ENCODE measurements around the gene CTNND2. TPM values are rescaled to one million over a fixed set of nuclear protein-coding genes. Genes with fewer than 3 reads are reported as not detected.

CTNND2 gene
- total RNA-seq, 4 donors from 2014 or later: 0.18 to 14.9 (median 0.47) TPM; not detected in 1

- Histone ChIP-seq H3K27me3 (no peaks in the 10 kb centered on the region), H3K36me3 (no peaks in the 10 kb centered on the region), H3K9me3 (no peaks in the 10 kb centered on the region), H3K4me3 (no peak overlapping the region), H3K4me1 (no peaks in the 10 kb centered on the region), H3K27ac (no peak overlapping the region)
- no peak for TF ChIP-seq POLR2A (IDR thresholded peaks at IDR 0.05)
- TF ChIP-seq, protein P1, sequence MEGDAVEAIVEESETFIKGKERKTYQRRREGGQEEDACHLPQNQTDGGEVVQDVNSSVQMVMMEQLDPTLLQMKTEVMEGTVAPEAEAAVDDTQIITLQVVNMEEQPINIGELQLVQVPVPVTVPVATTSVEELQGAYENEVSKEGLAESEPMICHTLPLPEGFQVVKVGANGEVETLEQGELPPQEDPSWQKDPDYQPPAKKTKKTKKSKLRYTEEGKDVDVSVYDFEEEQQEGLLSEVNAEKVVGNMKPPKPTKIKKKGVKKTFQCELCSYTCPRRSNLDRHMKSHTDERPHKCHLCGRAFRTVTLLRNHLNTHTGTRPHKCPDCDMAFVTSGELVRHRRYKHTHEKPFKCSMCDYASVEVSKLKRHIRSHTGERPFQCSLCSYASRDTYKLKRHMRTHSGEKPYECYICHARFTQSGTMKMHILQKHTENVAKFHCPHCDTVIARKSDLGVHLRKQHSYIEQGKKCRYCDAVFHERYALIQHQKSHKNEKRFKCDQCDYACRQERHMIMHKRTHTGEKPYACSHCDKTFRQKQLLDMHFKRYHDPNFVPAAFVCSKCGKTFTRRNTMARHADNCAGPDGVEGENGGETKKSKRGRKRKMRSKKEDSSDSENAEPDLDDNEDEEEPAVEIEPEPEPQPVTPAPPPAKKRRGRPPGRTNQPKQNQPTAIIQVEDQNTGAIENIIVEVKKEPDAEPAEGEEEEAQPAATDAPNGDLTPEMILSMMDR (IDR thresholded peaks at IDR 0.05): no peak
- DNase-seq: no peak
These were observed 216.7 kb downstream of the CTNND2 start for GRCh38 chr5:11687498-11687897.

- TF ChIP-seq, protein P1 (IDR thresholded peaks at IDR 0.05): no peak
- TF ChIP-seq POLR2A (IDR thresholded peaks at IDR 0.05): no peak
- Histone ChIP-seq H3K27ac (no peak overlapping the region), H3K4me3 (no peak overlapping the region)
These were observed 219.6 kb downstream of the CTNND2 start for GRCh38 chr5:11684607-11685006.

GRCh38 chr5:11683666-11684065 is 220.6 kb downstream of the CTNND2 start:
- no peaks in the 10 kb centered on the region for H3K36me3 ChIP-seq
- TF ChIP-seq, protein P1 (IDR thresholded peaks at IDR 0.05): no peak
- no peak for TF ChIP-seq POLR2A (IDR thresholded peaks at IDR 0.05)
- no peaks in the 10 kb centered on the region for H3K9me3 ChIP-seq
- DNase-seq: peak in 1 of 3 donors; percentile 54
- H3K27ac ChIP-seq: no peak overlapping the region
- no peak overlapping the region for H3K4me3 ChIP-seq
- H3K4me1 ChIP-seq: no peaks in the 10 kb centered on the region
- H3K27me3 ChIP-seq: no peaks in the 10 kb centered on the region

More at GRCh38 chr5:11684607-11685006, 219.6 kb downstream of the CTNND2 start:
- Histone ChIP-seq H3K9me3 (no peaks in the 10 kb centered on the region), H3K36me3 (no peaks in the 10 kb centered on the region), H3K4me1 (no peaks in the 10 kb centered on the region), H3K27me3 (no peaks in the 10 kb centered on the region)
- no peak for DNase-seq

DNA sequence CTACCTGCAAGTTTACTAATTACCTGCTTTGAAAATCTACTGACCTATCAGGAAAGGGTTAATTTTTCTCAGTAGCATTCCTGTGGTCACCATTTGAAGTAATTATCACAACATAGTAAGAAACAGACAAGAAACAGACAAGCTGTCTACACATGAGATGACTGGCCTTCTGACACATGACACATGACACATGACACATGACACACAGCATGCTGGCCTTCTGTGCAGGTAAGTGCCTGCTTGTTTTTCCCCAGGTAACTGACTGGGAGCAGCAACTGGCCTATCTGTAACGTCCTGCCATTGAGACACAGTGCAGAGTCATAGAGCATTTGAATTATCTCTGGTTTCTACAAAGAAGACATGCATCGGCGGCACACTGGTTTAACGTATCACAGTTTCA is 222.4 kb downstream of the CTNND2 start:
- DNase-seq: no peak
- Histone ChIP-seq H3K9me3 (no peaks in the 10 kb centered on the region), H3K27me3 (no peaks in the 10 kb centered on the region), H3K4me3 (no peak overlapping the region), H3K27ac (no peak overlapping the region), H3K36me3 (no peaks in the 10 kb centered on the region), H3K4me1 (no peaks in the 10 kb centered on the region)
- no peak for TF ChIP-seq POLR2A (IDR thresholded peaks at IDR 0.05)
- TF ChIP-seq, protein P1 (IDR thresholded peaks at IDR 0.05): no peak

DNA sequence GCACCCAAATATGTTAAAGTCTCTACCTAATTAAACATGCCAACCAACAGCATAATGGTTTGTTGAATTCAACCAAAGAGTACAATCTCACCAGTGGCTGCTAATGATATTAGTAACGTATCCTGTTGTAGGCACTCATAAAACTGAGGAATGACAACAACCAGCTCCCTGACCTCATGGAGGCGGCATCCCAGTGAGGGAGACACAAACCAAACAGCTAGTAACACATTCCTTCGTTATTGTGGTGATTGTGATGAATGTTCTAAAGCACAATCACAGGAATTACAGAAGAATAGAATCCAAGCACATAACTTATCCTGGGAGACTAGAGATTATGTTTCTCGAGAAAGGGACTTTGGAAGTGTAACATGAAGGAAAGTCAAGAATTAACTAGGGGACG is 224.6 kb downstream of the CTNND2 start:
- no peak for DNase-seq
- TF ChIP-seq, protein P1 (IDR thresholded peaks at IDR 0.05): no peak
- no peak for TF ChIP-seq POLR2A (IDR thresholded peaks at IDR 0.05)

GRCh38 chr5:11675184-11675583 is 229.1 kb downstream of the CTNND2 start:
- Histone ChIP-seq H3K36me3 (no peaks in the 10 kb centered on the region), H3K4me1 (no peaks in the 10 kb centered on the region), H3K27ac (no peak overlapping the region), H3K4me3 (no peak overlapping the region), H3K9me3 (no peaks in the 10 kb centered on the region), H3K27me3 (no peaks in the 10 kb centered on the region)
- no peak for DNase-seq
- no peak for TF ChIP-seq POLR2A (IDR thresholded peaks at IDR 0.05)

More for the DNA sequence above, 224.6 kb downstream of the CTNND2 start:
- Histone ChIP-seq H3K9me3 (no peaks in the 10 kb centered on the region), H3K4me1 (no peaks in the 10 kb centered on the region), H3K36me3 (no peaks in the 10 kb centered on the region), H3K4me3 (no peak overlapping the region), H3K27ac (no peak overlapping the region), H3K27me3 (no peaks in the 10 kb centered on the region)

All from Peyer's patch (tissue), 4 donors.